Measurements from ENCODE around the gene ZIC5.

GRCh38 chr13:99947666-99948065 is 23.9 kb downstream of the ZIC5 start:
- TF ChIP-seq BCLAF1 (IDR thresholded peaks at IDR 0.05; ENCODE audit: borderline replicate concordance in 1 of 2, control insufficient read depth in 1 of 2, low read depth in 2 of 2, low read length in 1 of 2): no peak
- no peak for TF ChIP-seq EWSR1 (IDR thresholded peaks at IDR 0.05; ENCODE audit: borderline replicate concordance, low read depth, partially characterized antibody)
- no peak for TF ChIP-seq TCF7L2 (IDR thresholded peaks at IDR 0.05; ENCODE audit: low read depth, low read length)
- TF ChIP-seq RAD21 (CRISPR knock-in tag; conservative IDR thresholded peaks at IDR 0.05 in 1 of 2, IDR thresholded peaks at IDR 0.05 in 1 of 2): no peak
- TF ChIP-seq CREM (IDR thresholded peaks at IDR 0.05; ENCODE audit: low read depth): no peak
- TF ChIP-seq PHF20 (IDR thresholded peaks at IDR 0.05; ENCODE audit: partially characterized antibody): no peak
- TF ChIP-seq FOS (IDR thresholded peaks at IDR 0.05; ENCODE audit: extremely low read depth, insufficient read length): no peak
- no peak for TF ChIP-seq ZNF518B (CRISPR knock-in tag; IDR thresholded peaks at IDR 0.05)
- TF ChIP-seq, protein P1, sequence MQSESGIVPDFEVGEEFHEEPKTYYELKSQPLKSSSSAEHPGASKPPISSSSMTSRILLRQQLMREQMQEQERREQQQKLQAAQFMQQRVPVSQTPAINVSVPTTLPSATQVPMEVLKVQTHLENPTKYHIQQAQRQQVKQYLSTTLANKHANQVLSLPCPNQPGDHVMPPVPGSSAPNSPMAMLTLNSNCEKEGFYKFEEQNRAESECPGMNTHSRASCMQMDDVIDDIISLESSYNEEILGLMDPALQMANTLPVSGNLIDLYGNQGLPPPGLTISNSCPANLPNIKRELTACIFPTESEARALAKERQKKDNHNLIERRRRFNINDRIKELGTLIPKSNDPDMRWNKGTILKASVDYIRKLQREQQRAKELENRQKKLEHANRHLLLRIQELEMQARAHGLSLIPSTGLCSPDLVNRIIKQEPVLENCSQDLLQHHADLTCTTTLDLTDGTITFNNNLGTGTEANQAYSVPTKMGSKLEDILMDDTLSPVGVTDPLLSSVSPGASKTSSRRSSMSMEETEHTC (IDR thresholded peaks at IDR 0.05): no peak
- no peak for TF ChIP-seq POLR2A (conservative IDR thresholded peaks at IDR 0.05)

Measured in K562 (cell line).